ENCODE measurements around the gene CPVL. TPM values are rescaled to one million over a fixed set of nuclear protein-coding genes. Genes with fewer than 3 reads are reported as not detected.

The CPVL gene
- total RNA-seq, 4 donors from 2014 or later: 8.1 to 17.1 (median 10.1) TPM

DNA sequence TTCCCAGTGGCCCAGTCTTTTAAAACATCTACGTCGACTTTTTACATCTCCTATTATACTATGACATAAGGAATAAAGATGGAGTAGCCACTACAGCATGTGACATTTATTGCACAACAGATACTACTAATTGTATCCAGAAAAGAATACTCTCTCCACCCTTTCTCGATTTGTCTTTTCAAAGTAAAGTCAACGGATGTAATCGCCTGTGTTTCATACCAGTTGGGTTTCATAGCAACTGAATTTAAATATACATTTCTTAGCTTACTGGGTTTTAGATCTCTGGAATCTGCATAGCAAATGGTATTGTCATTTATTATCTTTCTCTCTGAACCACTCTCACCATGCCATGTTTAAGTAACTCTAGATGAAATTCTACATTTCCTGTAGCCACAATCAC, 101.8 kb downstream of the CPVL start:
- no peak overlapping the region for H3K4me3 ChIP-seq
- no peaks in the 10 kb centered on the region for H3K27me3 ChIP-seq
- peaks cover 8% of the 10 kb centered on the region for H3K4me1 ChIP-seq
- no peak overlapping the region for H3K27ac ChIP-seq
- 68% methylated on average over 5 of the region's 5 CpGs for WGBS
- TF ChIP-seq POLR2AphosphoS5 (IDR thresholded peaks at IDR 0.05): no peak
- TF ChIP-seq, protein P1, sequence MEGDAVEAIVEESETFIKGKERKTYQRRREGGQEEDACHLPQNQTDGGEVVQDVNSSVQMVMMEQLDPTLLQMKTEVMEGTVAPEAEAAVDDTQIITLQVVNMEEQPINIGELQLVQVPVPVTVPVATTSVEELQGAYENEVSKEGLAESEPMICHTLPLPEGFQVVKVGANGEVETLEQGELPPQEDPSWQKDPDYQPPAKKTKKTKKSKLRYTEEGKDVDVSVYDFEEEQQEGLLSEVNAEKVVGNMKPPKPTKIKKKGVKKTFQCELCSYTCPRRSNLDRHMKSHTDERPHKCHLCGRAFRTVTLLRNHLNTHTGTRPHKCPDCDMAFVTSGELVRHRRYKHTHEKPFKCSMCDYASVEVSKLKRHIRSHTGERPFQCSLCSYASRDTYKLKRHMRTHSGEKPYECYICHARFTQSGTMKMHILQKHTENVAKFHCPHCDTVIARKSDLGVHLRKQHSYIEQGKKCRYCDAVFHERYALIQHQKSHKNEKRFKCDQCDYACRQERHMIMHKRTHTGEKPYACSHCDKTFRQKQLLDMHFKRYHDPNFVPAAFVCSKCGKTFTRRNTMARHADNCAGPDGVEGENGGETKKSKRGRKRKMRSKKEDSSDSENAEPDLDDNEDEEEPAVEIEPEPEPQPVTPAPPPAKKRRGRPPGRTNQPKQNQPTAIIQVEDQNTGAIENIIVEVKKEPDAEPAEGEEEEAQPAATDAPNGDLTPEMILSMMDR (IDR thresholded peaks at IDR 0.05): no peak
- TF ChIP-seq EP300 (IDR thresholded peaks at IDR 0.05): no peak
- TF ChIP-seq POLR2A (IDR thresholded peaks at IDR 0.05): no peak
- H3K9me3 ChIP-seq: no peaks in the 10 kb centered on the region
- no peaks in the 10 kb centered on the region for H3K36me3 ChIP-seq
- DNase-seq (ENCODE audit: low spot score in 2 of 2): no peak

DNA sequence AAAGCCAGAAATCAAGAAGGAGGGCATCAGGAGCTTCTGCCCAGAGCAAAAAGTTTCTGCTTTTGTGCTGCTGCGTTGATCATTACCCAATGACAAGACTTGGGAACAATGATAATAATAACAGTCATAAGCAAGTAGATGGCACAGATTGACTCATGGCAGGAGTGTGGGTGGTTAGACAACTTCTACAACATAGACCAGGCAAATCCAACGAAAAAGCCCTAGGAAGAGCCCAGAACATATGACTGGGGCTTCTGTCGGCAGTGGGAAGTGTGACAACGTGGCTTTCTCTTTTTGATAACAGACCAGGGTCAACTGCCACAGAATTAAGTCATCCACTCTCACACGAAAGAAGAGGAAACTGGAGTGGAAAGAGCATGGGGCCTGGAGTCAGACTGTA, 102.8 kb downstream of the CPVL start:
- WGBS: 83% methylated on average over 5 of the region's 5 CpGs
- TF ChIP-seq, protein P1 (IDR thresholded peaks at IDR 0.05): no peak
- TF ChIP-seq POLR2A (IDR thresholded peaks at IDR 0.05) (no peak), POLR2AphosphoS5 (IDR thresholded peaks at IDR 0.05) (no peak), EP300 (IDR thresholded peaks at IDR 0.05) (no peak)
- H3K9me3 ChIP-seq: no peaks in the 10 kb centered on the region
- DNase-seq (ENCODE audit: low spot score in 2 of 2): no peak
- H3K36me3 ChIP-seq: no peaks in the 10 kb centered on the region
- H3K27ac ChIP-seq: no peak overlapping the region
- H3K27me3 ChIP-seq: no peaks in the 10 kb centered on the region
- no peak overlapping the region for H3K4me3 ChIP-seq
- peaks cover 8% of the 10 kb centered on the region for H3K4me1 ChIP-seq

DNA sequence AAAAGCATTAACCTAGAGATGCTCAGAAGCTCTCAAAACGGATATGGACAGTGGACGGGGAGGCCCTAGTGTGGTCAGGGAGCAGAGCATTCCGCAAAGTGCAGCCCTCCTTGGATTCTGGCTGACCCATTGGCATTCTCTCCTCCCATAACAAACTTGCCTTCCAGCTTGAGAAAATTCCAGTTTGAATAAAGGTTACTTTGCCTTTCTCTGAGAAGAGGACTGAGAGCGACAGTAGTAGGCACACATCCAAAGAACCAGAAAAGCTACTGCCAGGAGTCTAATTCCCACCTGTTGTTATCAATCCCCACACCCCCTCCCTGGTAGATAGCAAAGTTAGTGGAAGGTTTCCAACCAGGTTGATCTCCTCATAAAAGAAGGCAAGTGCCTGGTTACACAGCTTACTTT, 103.5 kb downstream of the CPVL start:
- TF ChIP-seq POLR2AphosphoS5 (IDR thresholded peaks at IDR 0.05) (no peak), EP300 (IDR thresholded peaks at IDR 0.05) (no peak), POLR2A (IDR thresholded peaks at IDR 0.05) (no peak)
- TF ChIP-seq, protein P1 (IDR thresholded peaks at IDR 0.05): no peak
- Histone ChIP-seq H3K27me3 (no peaks in the 10 kb centered on the region), H3K36me3 (no peaks in the 10 kb centered on the region), H3K4me3 (no peak overlapping the region), H3K4me1 (peaks cover 8% of the 10 kb centered on the region), H3K27ac (no peak overlapping the region), H3K9me3 (no peaks in the 10 kb centered on the region)
- WGBS: 79% methylated on average over 4 of the region's 4 CpGs
- no peak for DNase-seq (ENCODE audit: low spot score in 2 of 2)

DNA sequence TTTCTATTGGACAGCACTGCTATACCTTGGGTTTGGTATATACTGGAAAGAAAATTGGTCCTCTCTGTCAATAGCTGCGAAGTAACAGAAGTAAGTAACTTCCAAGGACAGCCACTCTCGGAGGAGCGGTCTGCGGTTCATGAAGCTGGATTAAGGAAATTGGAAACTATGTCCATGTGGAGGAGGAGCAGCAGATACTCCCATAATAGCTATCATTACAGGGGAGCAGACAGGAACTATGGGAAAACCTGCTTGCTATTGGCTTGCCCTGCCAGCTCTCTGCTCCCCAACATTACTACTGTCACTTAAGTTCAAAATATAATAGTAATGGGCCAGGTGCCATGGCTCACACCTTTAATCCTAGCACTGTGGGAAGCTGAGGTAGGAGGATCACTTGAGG, 104.3 kb downstream of the CPVL start:
- Histone ChIP-seq H3K4me1 (peaks cover 8% of the 10 kb centered on the region), H3K4me3 (no peak overlapping the region), H3K9me3 (no peaks in the 10 kb centered on the region), H3K36me3 (no peaks in the 10 kb centered on the region), H3K27me3 (no peaks in the 10 kb centered on the region), H3K27ac (no peak overlapping the region)
- TF ChIP-seq POLR2AphosphoS5 (IDR thresholded peaks at IDR 0.05) (no peak), EP300 (IDR thresholded peaks at IDR 0.05) (no peak), POLR2A (IDR thresholded peaks at IDR 0.05) (no peak)
- TF ChIP-seq, protein P1 (IDR thresholded peaks at IDR 0.05): no peak
- DNase-seq (ENCODE audit: low spot score in 2 of 2): no peak
- 92% methylated on average over 4 of the region's 4 CpGs for WGBS

DNA sequence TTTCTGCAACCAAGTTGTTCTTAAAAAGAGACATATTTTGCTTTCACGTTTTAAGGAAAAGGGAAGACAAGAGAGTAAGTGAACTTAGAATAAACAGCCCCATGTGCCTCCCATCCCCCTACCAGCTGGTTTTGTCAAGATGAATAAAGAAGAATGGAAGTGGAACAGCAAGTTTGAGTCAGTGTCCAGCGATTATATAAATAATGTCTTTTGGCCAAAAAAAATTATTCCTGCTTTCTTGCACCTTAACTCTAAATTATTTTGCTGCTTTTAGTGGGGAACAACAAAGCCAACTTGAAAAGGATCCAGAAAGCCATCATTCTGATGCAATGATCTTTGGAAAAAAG, 105.8 kb downstream of the CPVL start:
- H3K4me3 ChIP-seq: no peak overlapping the region
- 43% methylated on average over 2 of the region's 2 CpGs for WGBS
- TF ChIP-seq, protein P1 (IDR thresholded peaks at IDR 0.05): no peak
- TF ChIP-seq POLR2AphosphoS5 (IDR thresholded peaks at IDR 0.05) (no peak), EP300 (IDR thresholded peaks at IDR 0.05) (no peak), POLR2A (IDR thresholded peaks at IDR 0.05) (no peak)
- no peak overlapping the region for H3K27ac ChIP-seq
- DNase-seq (ENCODE audit: low spot score in 2 of 2): no peak
- H3K27me3 ChIP-seq: no peaks in the 10 kb centered on the region
- H3K4me1 ChIP-seq: peaks cover 8% of the 10 kb centered on the region
- no peaks in the 10 kb centered on the region for H3K36me3 ChIP-seq
- H3K9me3 ChIP-seq: no peaks in the 10 kb centered on the region

All from suprapubic skin (tissue), 4 donors.